GM12878 (cell line): ENCODE data around the gene TBC1D25. TPM values are rescaled to one million over a fixed set of nuclear protein-coding genes. Genes with fewer than 3 reads are reported as not detected.
A peak's percentile ranks its signal among the peaks of the same experiment; 100 is the strongest.

Experiments used
- ATAC-seq: fragments of 200-7000 bp; cut with Tn5 transposase; 3 replicates; pipeline ENCODE4 v1.9.1; 2020; ENCODE audit warnings: mild to moderate bottlenecking, moderate library complexity
- BruUV-seq: library from RNA; stranded (reverse); fragments of 400-500 nt; replicated peaks from 2 replicates; lab custom pipeline; 2021; lab: Mats Ljungman, UMichigan
- CTCF ChIA-PET: fragments of 300-600 bp; sonication (Branson Sonifier 250); formaldehyde crosslinking; extraction: SDS; loops from one replicate; lab custom pipeline; 2021; ENCODE audit warnings: inconsistent platforms; lab: Yijun Ruan, JAX
- POLR2A ChIA-PET: fragments of 350-600 bp; formaldehyde crosslinking; extraction: SDS; loops from one replicate; lab custom pipeline; 2021; ENCODE audit warnings: inconsistent platforms; lab: Charles Lee
- RAD21 ChIA-PET: fragments of 300-600 bp; sonication (Branson Sonifier 250); formaldehyde crosslinking; loops from one replicate; lab custom pipeline; 2023; ENCODE audit warnings: antibody characterized with exemption; ENCODE audit not compliant: unreplicated experiment; lab: Charles Lee
- SMC1A ChIA-PET: fragments of 300-600 bp; sonication (Branson Sonifier 250); formaldehyde crosslinking; loops from one replicate; lab custom pipeline; 2023; ENCODE audit not compliant: unreplicated experiment, uncharacterized antibody; lab: Charles Lee
- DNase-seq: peaks from one replicate; pipeline ENCODE4 v3.0.0-alpha.2; 2011; ENCODE audit warnings: low read depth, low spot score
- FAIRE-seq: peaks from 3 replicates; lab custom pipeline; 2011; peaks lifted over from hg19 to GRCh38; lab: Jason Lieb, UNC
- H2AFZ ChIP-seq: 2 replicates; pipeline ENCODE4 v1.6.0; 2011; ENCODE audit warnings: low read depth, low read length, control low read depth; ENCODE audit not compliant: control insufficient read depth
- H3K27ac ChIP-seq: 2 replicates; pipeline ENCODE4 v1.5.1; 2011; ENCODE audit warnings: control low read depth; ENCODE audit not compliant: control insufficient read depth, insufficient read depth
- H3K27me3 ChIP-seq, 2 experiments: replicated peaks in 1 of 2; 2 replicates each; pipeline versions ENCODE4 v1.6.0 to v1.6.1; 2011; ENCODE audit warnings: low read length in 1 of 2; ENCODE audit not compliant: control insufficient read depth in 2 of 2, insufficient read depth in 2 of 2
- H3K36me3 ChIP-seq, 2 experiments: 2 replicates each; pipeline ENCODE4 v1.5.1; 2011; ENCODE audit warnings: low read length in 1 of 2; ENCODE audit not compliant: control insufficient read depth in 2 of 2, insufficient read depth in 2 of 2
- H3K4me1 ChIP-seq: 2 replicates; pipeline ENCODE4 v1.6.1; 2011; ENCODE audit warnings: mild to moderate bottlenecking, low read length, moderate library complexity, mixed read lengths; ENCODE audit not compliant: control insufficient read depth, insufficient read depth
- H3K4me2 ChIP-seq: 2 replicates; pipeline ENCODE4 v1.6.0; 2011; ENCODE audit warnings: control low read depth; ENCODE audit not compliant: control insufficient read depth, insufficient read depth
- H3K4me3 ChIP-seq: fragments of 200-600 bp; sonication (generic); 2 replicates; pipeline ENCODE4 v1.5.1; 2016
- H3K79me2 ChIP-seq: 2 replicates; pipeline ENCODE4 v1.6.0; 2011; ENCODE audit warnings: low read length; ENCODE audit not compliant: control insufficient read depth, insufficient read depth
- H3K9ac ChIP-seq: 2 replicates; pipeline ENCODE4 v1.8.0; 2011; ENCODE audit warnings: low read length, control low read depth, mixed read lengths; ENCODE audit not compliant: control insufficient read depth, insufficient read depth
- H3K9me3 ChIP-seq: replicated peaks from 3 replicates; pipeline ENCODE4 v1.5.1; 2011; ENCODE audit warnings: mild to moderate bottlenecking, low read length; ENCODE audit not compliant: control insufficient read depth, insufficient read depth
- H4K20me1 ChIP-seq: 2 replicates; pipeline ENCODE4 v1.6.0; 2011; ENCODE audit not compliant: control insufficient read depth, insufficient read depth
- CREB1 ChIP-seq: IDR thresholded peaks from 2 replicates; pipeline ENCODE4 v1.6.1; 2012; ENCODE audit warnings: low read depth, mild to moderate bottlenecking, inconsistent platforms
- GABPA ChIP-seq: IDR thresholded peaks from 2 replicates; pipeline ENCODE4 v1.6.1; 2014; ENCODE audit warnings: antibody characterized with exemption, low read depth, mild to moderate bottlenecking, inconsistent platforms
- IRF4 ChIP-seq: IDR thresholded peaks from 2 replicates; pipeline ENCODE4 v1.6.1; 2011; ENCODE audit warnings: low read depth, low read length
- NRF1 ChIP-seq: conservative IDR thresholded peaks from 2 replicates; pipeline ENCODE4 v1.6.1; 2011; ENCODE audit warnings: mild to moderate bottlenecking, low read depth, low read length, improper control_type of control experiment
- POLR2A ChIP-seq: IDR thresholded peaks from 2 replicates; pipeline ENCODE4 v1.6.1; 2011; ENCODE audit warnings: low read depth, mild to moderate bottlenecking, low read length
- POLR2AphosphoS5 ChIP-seq: IDR thresholded peaks from 2 replicates; pipeline ENCODE4 v1.6.1; 2011; ENCODE audit warnings: mild to moderate bottlenecking, low read length, inconsistent platforms
- SREBF2 ChIP-seq: IDR thresholded peaks from 2 replicates; pipeline ENCODE4 v1.6.1; 2012; ENCODE audit warnings: mild to moderate bottlenecking, low read length
- SUPT20H ChIP-seq: IDR thresholded peaks from 2 replicates; pipeline ENCODE4 v1.6.1; 2011; ENCODE audit warnings: low read depth, mild to moderate bottlenecking, low read length, moderate library complexity, borderline replicate concordance; ENCODE audit not compliant: control insufficient read depth
- ZNF217 ChIP-seq: fragments of 450-650 bp; IDR thresholded peaks from 2 replicates; pipeline ENCODE4 v1.6.1; 2017; ENCODE audit warnings: antibody characterized with exemption, mild to moderate bottlenecking
- WGBS: methylation state at CpG from one replicate; pipeline ENCODE4 v1.1.6; 2016; ENCODE audit warnings: low lambda C conversion rate; ENCODE audit not compliant: insufficient replicate concordance, insufficient coverage; ENCODE audit errors: missing lambda C conversion rate; 5-methylcytosine and 5-hydroxymethylcytosine counted together
- in situ Hi-C: fragments of 300-500 bp; cut with MboI; formaldehyde crosslinking; loops from 9 replicates; pipeline ENCODE4 v1.14.3; 2018; ENCODE audit warnings: mixed read lengths
- intact Hi-C: fragments of 100-400 bp; cut with micrococcal nuclease; formaldehyde crosslinking; loops from one replicate; pipeline ENCODE4 v1.14.2; 2022; ENCODE audit not compliant: unreplicated experiment
- polyA plus RNA-seq, 11 experiments: library from polyadenylated mRNA; depleted of rRNA in 4 of 11; unstranded in 6 of 11; stranded (reverse) in 5 of 11; fragments of >200 nt; fragmentation: Nextera tagmentation in 4 of 11; fragmentation: Illumina TruSeq in 1 of 11; extraction: Ambion mirVana in 4 of 11; extraction: Trizol in 1 of 11; gene quantifications; 1 replicate in 1 of 11; 2 replicates in 10 of 11; pipeline versions ENCODE4 v1.2.1 to v1.2.3, GENCODE V29; 2011 to 2016; ENCODE audit warnings: inconsistent platforms in 2 of 11, missing spikeins in 2 of 11, low read depth in 1 of 11
- total RNA-seq, 4 experiments: library from RNA; depleted of rRNA in 3 of 4; stranded (reverse); fragments of >200 nt in 3 of 4; fragmentation: Illumina TruSeq in 1 of 4; extraction: Trizol in 1 of 4; gene quantifications; 2 replicates each; pipeline versions ENCODE4 v1.2.1 to v1.2.3, GENCODE V29; 2013 to 2021
- TF ChIP-seq, protein P1 (sequence below): IDR thresholded peaks from 2 replicates; pipeline ENCODE4 v1.6.1; 2011; ENCODE audit warnings: low read depth, low read length, improper control_type of control experiment, borderline replicate concordance

TBC1D25 gene
- total and polyA plus RNA-seq, 10 of the 15 experiments (the other 5 are each of a cell fraction or from before 2014, with no cell fraction given), result 0.79 to 17.3 (median 10.0) TPM

GRCh38 chrX:48575642-48576041 lies 36.1 kb downstream of the TBC1D25 start:
- Histone ChIP-seq H3K4me3 (peak overlapping the region; percentile 75), H3K9ac (peak overlapping the region; percentile 94), H3K27ac (peak overlapping the region; percentile 98), H3K36me3 (peaks cover 1 to 15% of the 10 kb centered on the region in 2 experiments), H3K79me2 (peaks cover 24% of the 10 kb centered on the region), H3K27me3 (no peaks in the 10 kb centered on the region), H3K4me1 (peaks cover 7% of the 10 kb centered on the region; the same call in 1 of the 2 replicates), H3K9me3 (no peaks in the 10 kb centered on the region; the same call in 2 of the 3 replicates), H3K4me2 (peak overlapping the region; percentile 81), H2AFZ (no peak overlapping the region), H4K20me1 (no peaks in the 10 kb centered on the region)
- WGBS, result 18% methylated on average over 13 of the region's 13 CpGs
- ChIA-PET RAD21 (interaction anchor here (0.8 to 1.6 kb wide), 2 partner anchors 21 to 101 kb away, joined by 3 to 5 read pairs; partner anchors contain the start of gene WDR13), POLR2A (interaction anchor here (0.6 to 1.7 kb wide), 2 partner anchors 21 to 1116 kb away, joined by 5 read pairs; partner anchors contain the start of gene WDR13), SMC1A (interaction anchor here (0.7 kb wide), 1 partner anchor 66 kb away, joined by 3 read pairs; no protein-coding TSS in a partner anchor), CTCF (interaction anchor here (3.2 kb wide), 1 partner anchor 102 kb away, joined by 19 read pairs; no protein-coding TSS in a partner anchor)
- ATAC-seq (no peak), DNase-seq (no peak), FAIRE-seq (no peak)
- in situ Hi-C loops, result no loop called here
- intact Hi-C loops, result loop anchor here (2.0 kb wide), 1 partner anchor 101 kb away; no protein-coding TSS in a partner anchor
- TF ChIP-seq POLR2A, result peak; percentile 42
- TF ChIP-seq, protein P1, sequence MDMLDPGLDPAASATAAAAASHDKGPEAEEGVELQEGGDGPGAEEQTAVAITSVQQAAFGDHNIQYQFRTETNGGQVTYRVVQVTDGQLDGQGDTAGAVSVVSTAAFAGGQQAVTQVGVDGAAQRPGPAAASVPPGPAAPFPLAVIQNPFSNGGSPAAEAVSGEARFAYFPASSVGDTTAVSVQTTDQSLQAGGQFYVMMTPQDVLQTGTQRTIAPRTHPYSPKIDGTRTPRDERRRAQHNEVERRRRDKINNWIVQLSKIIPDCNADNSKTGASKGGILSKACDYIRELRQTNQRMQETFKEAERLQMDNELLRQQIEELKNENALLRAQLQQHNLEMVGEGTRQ, result no peak
- no TSS peak for BruUV-seq

DNA sequence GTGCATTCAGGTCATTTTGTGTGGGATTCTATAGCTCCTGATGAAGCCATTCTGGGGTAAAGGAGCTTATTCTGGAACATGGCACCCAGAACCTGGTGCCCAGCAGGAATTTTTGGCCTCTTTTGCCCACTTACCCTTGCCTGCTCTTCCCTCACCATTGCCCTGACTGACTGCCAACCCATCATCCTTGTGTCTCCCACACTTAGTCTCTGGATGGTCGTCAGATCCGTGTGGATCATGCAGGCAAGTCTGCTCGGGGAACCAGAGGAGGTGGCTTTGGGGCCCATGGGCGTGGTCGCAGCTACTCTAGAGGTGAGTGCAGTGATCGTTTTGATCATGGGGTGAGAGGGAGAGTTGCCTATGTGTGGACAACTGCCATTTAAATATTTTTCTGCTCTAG lies 36.6 kb downstream of the TBC1D25 start:
- TF ChIP-seq SREBF2 (no peak), NRF1 (no peak), ZNF217 (no peak), SUPT20H (no peak), CREB1 (no peak), POLR2AphosphoS5 (peak; percentile 65; the same call in 1 of the 2 replicates), GABPA (no peak), POLR2A (peak; percentile 55; the same call in 1 of the 2 replicates), IRF4 (no peak)
- 28% methylated on average over 6 of the region's 6 CpGs for WGBS
- POLR2A ChIA-PET, result interaction anchor here (0.6 kb wide), 1 partner anchor 1116 kb away, joined by 5 read pairs; no protein-coding TSS in a partner anchor
- Histone ChIP-seq H3K4me2 (peak overlapping the region; percentile 81), H2AFZ (no peak overlapping the region), H3K9me3 (no peaks in the 10 kb centered on the region; the same call in 2 of the 3 replicates), H3K79me2 (peaks cover 24% of the 10 kb centered on the region), H3K27me3 (no peaks in the 10 kb centered on the region), H3K4me1 (peaks cover 7% of the 10 kb centered on the region; the same call in 1 of the 2 replicates), H3K27ac (0 out of 2 replicates have a peak overlapping the region, but pooled peaks have one; percentile 29), H3K36me3 (peaks cover 1 to 15% of the 10 kb centered on the region in 2 experiments), H3K9ac (peak overlapping the region; percentile 94), H4K20me1 (no peaks in the 10 kb centered on the region), H3K4me3 (peak overlapping the region; percentile 75)
- DNase-seq, result no peak
- FAIRE-seq, result no peak
- intact Hi-C loops (no loop called here), in situ Hi-C loops (no loop called here)
- RAD21 ChIA-PET, result no interaction called here
- BruUV-seq, result no TSS peak
- CTCF ChIA-PET, result interaction anchor here (3.2 kb wide), 1 partner anchor 102 kb away, joined by 19 read pairs; no protein-coding TSS in a partner anchor
- SMC1A ChIA-PET, result no interaction called here
- no peak for ATAC-seq
